Liver (tissue), 9 donors: ENCODE results near the gene TLR1. TPM values are rescaled to one million over a fixed set of nuclear protein-coding genes. Genes with fewer than 3 reads are reported as not detected.
"Not testable (repeated sequence)": the region's sequence is repeated elsewhere in the genome, so short reads cannot be mapped to it uniquely, and the experiment has no call there.

Experiments used
- DNase-seq: peaks from one replicate; pipeline ENCODE4 v3.0.0-alpha.2; 2017; ENCODE audit warnings: low spot score
- H3K27ac ChIP-seq, 2 donors: one replicate each; pipeline ENCODE4 v1.7.0; 2013; ENCODE audit warnings: inconsistent platforms in 2 of 2, low read length in 2 of 2, control low read depth in 1 of 2, low read depth in 1 of 2, mild to moderate bottlenecking in 1 of 2
- H3K27me3 ChIP-seq, 4 donors: one replicate each; pipeline versions ENCODE4 v1.6.1 to v1.7.0; 2013; ENCODE audit warnings: low read length in 3 of 4, inconsistent platforms in 1 of 4, mild to moderate bottlenecking in 1 of 4, moderate library complexity in 1 of 4; ENCODE audit not compliant: control insufficient read depth in 4 of 4, insufficient read depth in 4 of 4
- H3K36me3 ChIP-seq, 4 donors: one replicate each; pipeline versions ENCODE4 v1.6.1 to v1.7.0; 2013; ENCODE audit warnings: low read length in 3 of 4, mild to moderate bottlenecking in 3 of 4, low read depth in 1 of 4, moderate library complexity in 1 of 4; ENCODE audit not compliant: control insufficient read depth in 4 of 4, insufficient read depth in 3 of 4
- H3K4me1 ChIP-seq, 4 donors: one replicate each; pipeline versions ENCODE4 v1.6.1 to v1.7.0; 2013; ENCODE audit warnings: low read length in 3 of 4, mild to moderate bottlenecking in 3 of 4, moderate library complexity in 1 of 4; ENCODE audit not compliant: control insufficient read depth in 4 of 4, insufficient read depth in 4 of 4
- H3K4me3 ChIP-seq, 3 donors: one replicate each; pipeline versions ENCODE4 v1.6.1 to v1.7.0; 2013; ENCODE audit warnings: low read length in 3 of 3, control low read depth in 1 of 3, low read depth in 1 of 3, mild to moderate bottlenecking in 1 of 3
- H3K9ac ChIP-seq, 2 donors: one replicate each; pipeline ENCODE4 v1.7.0; 2013; ENCODE audit warnings: low read length in 2 of 2, mild to moderate bottlenecking in 2 of 2, moderate library complexity in 2 of 2, control low read depth in 1 of 2, low read depth in 1 of 2
- H3K9me3 ChIP-seq, 4 donors: one replicate each; pipeline versions ENCODE4 v1.6.1 to v1.7.0; 2013; ENCODE audit warnings: low read length in 3 of 4; ENCODE audit not compliant: control insufficient read depth in 4 of 4
- EGR1 ChIP-seq, 2 donors: IDR thresholded peaks; 2 replicates each; pipeline ENCODE4 v1.6.1; 2016 to 2018; ENCODE audit warnings: antibody characterized with exemption in 2 of 2, low read depth in 2 of 2
- FOXA1 ChIP-seq: IDR thresholded peaks from 2 replicates; pipeline ENCODE4 v1.6.1; 2016; ENCODE audit warnings: antibody characterized with exemption
- FOXA2 ChIP-seq: IDR thresholded peaks from 2 replicates; pipeline ENCODE4 v1.6.1; 2016; ENCODE audit warnings: antibody characterized with exemption
- HNF4A ChIP-seq, 2 donors: conservative IDR thresholded peaks; 2 replicates each; pipeline ENCODE4 v1.6.1; 2016; ENCODE audit warnings: antibody characterized with exemption in 2 of 2, mild to moderate bottlenecking in 2 of 2
- HNF4G ChIP-seq: IDR thresholded peaks from 2 replicates; pipeline ENCODE4 v1.6.1; 2016; ENCODE audit warnings: antibody characterized with exemption
- NR2F2 ChIP-seq: IDR thresholded peaks from 2 replicates; pipeline ENCODE4 v1.6.1; 2016; ENCODE audit warnings: antibody characterized with exemption
- RAD21 ChIP-seq, 2 donors: IDR thresholded peaks; 2 replicates each; pipeline ENCODE4 v1.6.1; 2016; ENCODE audit warnings: antibody characterized with exemption in 2 of 2, mild to moderate bottlenecking in 2 of 2
- SP1 ChIP-seq: IDR thresholded peaks from 2 replicates; pipeline ENCODE4 v1.6.1; 2018; ENCODE audit warnings: antibody characterized with exemption, mild to moderate bottlenecking
- TAF1 ChIP-seq: conservative IDR thresholded peaks from 2 replicates; pipeline ENCODE4 v1.6.1; 2016; ENCODE audit warnings: antibody characterized with exemption, mild to moderate bottlenecking
- YY1 ChIP-seq: IDR thresholded peaks from 2 replicates; pipeline ENCODE4 v1.6.1; 2016; ENCODE audit warnings: antibody characterized with exemption, mild to moderate bottlenecking
- WGBS: extraction: QIAGEN DNeasy Blood & Tissue Kit; methylation state at CpG from one replicate; pipeline ENCODE4 v1.1.7; 2013; 5-methylcytosine and 5-hydroxymethylcytosine counted together
- polyA plus RNA-seq, 2 donors: library from polyadenylated mRNA; stranded (reverse) in 1 of 2; unstranded in 1 of 2; fragments of 200-250 nt in 1 of 2; fragments of >200 nt in 1 of 2; fragmentation: Nextera tagmentation in 1 of 2; extraction: Ambion mirVana in 1 of 2; gene quantifications; one replicate each; pipeline versions ENCODE4 v1.2.1 to v1.2.3, GENCODE V29; 2013 to 2015
- total RNA-seq, 2 donors: library from RNA; depleted of rRNA; stranded (reverse); fragments of >200 nt; gene quantifications; one replicate each; pipeline ENCODE4 v1.2.3, GENCODE V29; 2014
- TF ChIP-seq, protein P1 (sequence below): IDR thresholded peaks from 2 replicates; pipeline ENCODE4 v1.6.1; 2016; ENCODE audit warnings: antibody characterized with exemption
- TF ChIP-seq, protein P2 (sequence below): fragments of 150-350 bp; IDR thresholded peaks from 2 replicates; pipeline ENCODE4 v1.5.1; 2017; ENCODE audit warnings: improper control_type of control experiment, low read depth, low read length; ENCODE audit not compliant: missing input control
- TF ChIP-seq, protein P3 (sequence below): IDR thresholded peaks from 2 replicates; pipeline ENCODE4 v1.6.1; 2016; ENCODE audit warnings: antibody characterized with exemption, mild to moderate bottlenecking
- donor health status: healthy.
- donor health status: healthy.
- donor health status: healthy.
- donor health status: healthy.
- donor health status: healthy.

The TLR1 gene
- total and polyA plus RNA-seq, 4 donors, result 2.7 to 10.0 (median 6.4) TPM

DNA sequence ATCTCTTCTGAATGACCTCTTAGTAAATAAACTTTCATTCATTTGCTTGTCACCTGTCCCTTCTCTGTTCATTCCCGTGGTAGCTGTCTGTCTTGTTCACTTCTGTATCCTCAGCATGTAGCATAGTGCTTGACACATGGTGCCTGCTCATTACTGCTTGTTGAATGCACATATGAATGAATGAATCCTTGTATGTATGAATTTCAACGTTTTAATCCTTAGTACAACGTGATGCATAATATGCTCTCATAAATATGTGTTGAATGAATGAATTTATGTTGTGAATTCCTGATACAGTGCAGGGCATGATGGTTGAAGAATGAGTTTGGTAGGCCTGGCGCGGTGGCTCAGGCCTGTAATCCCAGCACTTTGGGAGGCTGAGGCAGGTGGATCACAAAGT, 24.8 kb downstream of the TLR1 start:
- H3K4me3 ChIP-seq, result no peak overlapping the region
- TF ChIP-seq, protein P1, sequence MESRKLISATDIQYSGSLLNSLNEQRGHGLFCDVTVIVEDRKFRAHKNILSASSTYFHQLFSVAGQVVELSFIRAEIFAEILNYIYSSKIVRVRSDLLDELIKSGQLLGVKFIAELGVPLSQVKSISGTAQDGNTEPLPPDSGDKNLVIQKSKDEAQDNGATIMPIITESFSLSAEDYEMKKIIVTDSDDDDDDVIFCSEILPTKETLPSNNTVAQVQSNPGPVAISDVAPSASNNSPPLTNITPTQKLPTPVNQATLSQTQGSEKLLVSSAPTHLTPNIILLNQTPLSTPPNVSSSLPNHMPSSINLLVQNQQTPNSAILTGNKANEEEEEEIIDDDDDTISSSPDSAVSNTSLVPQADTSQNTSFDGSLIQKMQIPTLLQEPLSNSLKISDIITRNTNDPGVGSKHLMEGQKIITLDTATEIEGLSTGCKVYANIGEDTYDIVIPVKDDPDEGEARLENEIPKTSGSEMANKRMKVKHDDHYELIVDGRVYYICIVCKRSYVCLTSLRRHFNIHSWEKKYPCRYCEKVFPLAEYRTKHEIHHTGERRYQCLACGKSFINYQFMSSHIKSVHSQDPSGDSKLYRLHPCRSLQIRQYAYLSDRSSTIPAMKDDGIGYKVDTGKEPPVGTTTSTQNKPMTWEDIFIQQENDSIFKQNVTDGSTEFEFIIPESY, result no peak
- TF ChIP-seq SP1 (no peak), EGR1 (IDR thresholded peaks at IDR 0.05; ENCODE audit: low read depth in 2 of 2) (no peak), TAF1 (no peak), YY1 (no peak), HNF4G (no peak), NR2F2 (no peak), FOXA2 (no peak), FOXA1 (no peak), RAD21 (IDR thresholded peaks at IDR 0.05) (no peak), HNF4A (conservative IDR thresholded peaks at IDR 0.05) (no peak)
- TF ChIP-seq, protein P2, sequence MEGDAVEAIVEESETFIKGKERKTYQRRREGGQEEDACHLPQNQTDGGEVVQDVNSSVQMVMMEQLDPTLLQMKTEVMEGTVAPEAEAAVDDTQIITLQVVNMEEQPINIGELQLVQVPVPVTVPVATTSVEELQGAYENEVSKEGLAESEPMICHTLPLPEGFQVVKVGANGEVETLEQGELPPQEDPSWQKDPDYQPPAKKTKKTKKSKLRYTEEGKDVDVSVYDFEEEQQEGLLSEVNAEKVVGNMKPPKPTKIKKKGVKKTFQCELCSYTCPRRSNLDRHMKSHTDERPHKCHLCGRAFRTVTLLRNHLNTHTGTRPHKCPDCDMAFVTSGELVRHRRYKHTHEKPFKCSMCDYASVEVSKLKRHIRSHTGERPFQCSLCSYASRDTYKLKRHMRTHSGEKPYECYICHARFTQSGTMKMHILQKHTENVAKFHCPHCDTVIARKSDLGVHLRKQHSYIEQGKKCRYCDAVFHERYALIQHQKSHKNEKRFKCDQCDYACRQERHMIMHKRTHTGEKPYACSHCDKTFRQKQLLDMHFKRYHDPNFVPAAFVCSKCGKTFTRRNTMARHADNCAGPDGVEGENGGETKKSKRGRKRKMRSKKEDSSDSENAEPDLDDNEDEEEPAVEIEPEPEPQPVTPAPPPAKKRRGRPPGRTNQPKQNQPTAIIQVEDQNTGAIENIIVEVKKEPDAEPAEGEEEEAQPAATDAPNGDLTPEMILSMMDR, result no peak
- TF ChIP-seq, protein P3, sequence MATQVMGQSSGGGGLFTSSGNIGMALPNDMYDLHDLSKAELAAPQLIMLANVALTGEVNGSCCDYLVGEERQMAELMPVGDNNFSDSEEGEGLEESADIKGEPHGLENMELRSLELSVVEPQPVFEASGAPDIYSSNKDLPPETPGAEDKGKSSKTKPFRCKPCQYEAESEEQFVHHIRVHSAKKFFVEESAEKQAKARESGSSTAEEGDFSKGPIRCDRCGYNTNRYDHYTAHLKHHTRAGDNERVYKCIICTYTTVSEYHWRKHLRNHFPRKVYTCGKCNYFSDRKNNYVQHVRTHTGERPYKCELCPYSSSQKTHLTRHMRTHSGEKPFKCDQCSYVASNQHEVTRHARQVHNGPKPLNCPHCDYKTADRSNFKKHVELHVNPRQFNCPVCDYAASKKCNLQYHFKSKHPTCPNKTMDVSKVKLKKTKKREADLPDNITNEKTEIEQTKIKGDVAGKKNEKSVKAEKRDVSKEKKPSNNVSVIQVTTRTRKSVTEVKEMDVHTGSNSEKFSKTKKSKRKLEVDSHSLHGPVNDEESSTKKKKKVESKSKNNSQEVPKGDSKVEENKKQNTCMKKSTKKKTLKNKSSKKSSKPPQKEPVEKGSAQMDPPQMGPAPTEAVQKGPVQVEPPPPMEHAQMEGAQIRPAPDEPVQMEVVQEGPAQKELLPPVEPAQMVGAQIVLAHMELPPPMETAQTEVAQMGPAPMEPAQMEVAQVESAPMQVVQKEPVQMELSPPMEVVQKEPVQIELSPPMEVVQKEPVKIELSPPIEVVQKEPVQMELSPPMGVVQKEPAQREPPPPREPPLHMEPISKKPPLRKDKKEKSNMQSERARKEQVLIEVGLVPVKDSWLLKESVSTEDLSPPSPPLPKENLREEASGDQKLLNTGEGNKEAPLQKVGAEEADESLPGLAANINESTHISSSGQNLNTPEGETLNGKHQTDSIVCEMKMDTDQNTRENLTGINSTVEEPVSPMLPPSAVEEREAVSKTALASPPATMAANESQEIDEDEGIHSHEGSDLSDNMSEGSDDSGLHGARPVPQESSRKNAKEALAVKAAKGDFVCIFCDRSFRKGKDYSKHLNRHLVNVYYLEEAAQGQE, result no peak
- H3K36me3 ChIP-seq, result peaks cover 0 to 1% (median 0%) of the 10 kb centered on the region in 4 donors
- peaks cover 0 to 5% (median under 1%) of the 10 kb centered on the region in 4 donors for H3K4me1 ChIP-seq
- DNase-seq, result no peak
- no peak overlapping the region for H3K27ac ChIP-seq
- 89% methylated on average over 5 of the region's 5 CpGs for WGBS
- no peak overlapping the region for H3K9ac ChIP-seq
- H3K9me3 ChIP-seq, result no peaks in the 10 kb centered on the region
- H3K27me3 ChIP-seq, result no peaks in the 10 kb centered on the region

DNA sequence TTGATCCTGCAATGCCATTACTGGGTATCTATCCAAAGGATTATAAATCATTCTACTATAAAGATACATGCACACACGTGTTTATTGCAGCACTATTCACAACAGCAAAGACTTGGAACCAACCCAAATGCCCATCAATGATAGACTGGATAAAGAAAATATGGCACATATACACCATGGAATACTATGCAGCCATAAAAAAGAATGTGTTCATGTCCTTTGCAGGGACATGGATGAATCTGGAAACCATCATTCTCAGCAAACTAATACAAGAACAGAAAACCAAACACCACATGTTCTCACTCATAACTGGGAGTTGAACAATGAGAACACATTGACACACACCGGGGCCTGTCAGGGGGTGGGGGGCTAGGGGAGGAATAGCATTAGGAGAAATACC, 26.7 kb downstream of the TLR1 start:
- not testable (repeated sequence) for H3K9me3 ChIP-seq, H3K4me3 ChIP-seq, DNase-seq, H3K27ac ChIP-seq, H3K36me3 ChIP-seq, H3K9ac ChIP-seq, H3K4me1 ChIP-seq, H3K27me3 ChIP-seq
- 80% methylated on average over 2 of the region's 2 CpGs for WGBS
